ENCODE data around the gene CBLL1.

CBLL1 gene

DNA sequence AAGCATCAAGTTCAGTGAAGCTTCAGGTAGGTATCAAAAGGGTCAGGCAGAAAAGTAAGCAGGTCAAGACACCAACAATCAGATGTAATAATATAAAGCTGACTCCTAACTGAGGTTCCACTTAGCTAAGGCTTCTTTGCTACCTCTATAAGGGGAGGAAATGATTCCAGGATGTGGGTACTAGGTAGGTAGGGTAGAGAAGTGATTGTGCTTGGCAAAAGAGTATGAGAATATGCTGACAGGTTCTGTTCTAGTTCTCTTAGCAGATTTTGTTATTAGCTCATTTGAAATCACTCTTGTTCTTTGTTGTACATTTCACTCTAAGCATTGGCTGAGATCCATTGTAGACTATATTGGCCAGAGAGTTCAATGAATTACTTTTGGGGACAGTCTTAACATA, 40.7 kb upstream of the CBLL1 start:
- TF ChIP-seq, protein P1, sequence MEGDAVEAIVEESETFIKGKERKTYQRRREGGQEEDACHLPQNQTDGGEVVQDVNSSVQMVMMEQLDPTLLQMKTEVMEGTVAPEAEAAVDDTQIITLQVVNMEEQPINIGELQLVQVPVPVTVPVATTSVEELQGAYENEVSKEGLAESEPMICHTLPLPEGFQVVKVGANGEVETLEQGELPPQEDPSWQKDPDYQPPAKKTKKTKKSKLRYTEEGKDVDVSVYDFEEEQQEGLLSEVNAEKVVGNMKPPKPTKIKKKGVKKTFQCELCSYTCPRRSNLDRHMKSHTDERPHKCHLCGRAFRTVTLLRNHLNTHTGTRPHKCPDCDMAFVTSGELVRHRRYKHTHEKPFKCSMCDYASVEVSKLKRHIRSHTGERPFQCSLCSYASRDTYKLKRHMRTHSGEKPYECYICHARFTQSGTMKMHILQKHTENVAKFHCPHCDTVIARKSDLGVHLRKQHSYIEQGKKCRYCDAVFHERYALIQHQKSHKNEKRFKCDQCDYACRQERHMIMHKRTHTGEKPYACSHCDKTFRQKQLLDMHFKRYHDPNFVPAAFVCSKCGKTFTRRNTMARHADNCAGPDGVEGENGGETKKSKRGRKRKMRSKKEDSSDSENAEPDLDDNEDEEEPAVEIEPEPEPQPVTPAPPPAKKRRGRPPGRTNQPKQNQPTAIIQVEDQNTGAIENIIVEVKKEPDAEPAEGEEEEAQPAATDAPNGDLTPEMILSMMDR (conservative IDR thresholded peaks at IDR 0.05; ENCODE audit: low read length) = no peak
- DNase-seq (ENCODE audit: low read depth) = no peak

DNA sequence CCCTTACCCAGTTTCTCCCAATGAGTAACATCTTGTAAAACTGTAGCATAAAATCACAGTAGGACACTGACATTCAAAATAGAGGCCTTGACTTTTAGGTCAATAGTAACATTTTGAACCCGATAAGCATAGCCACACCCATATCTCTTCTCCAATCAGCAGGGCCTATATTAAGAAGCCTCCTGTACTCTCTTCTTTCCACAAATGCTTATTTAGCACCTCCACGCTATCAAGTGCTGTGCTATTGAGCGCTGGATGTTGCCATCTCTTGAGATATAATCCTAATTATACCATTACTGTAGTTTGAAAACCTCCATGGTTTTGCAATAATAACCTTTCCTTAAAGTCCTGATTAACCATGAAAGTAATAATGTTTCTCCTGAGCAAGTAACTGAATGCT, 40.1 kb upstream of the CBLL1 start:
- H3K4me3 ChIP-seq (ENCODE audit: low read length) = no peak overlapping the region
- DNase-seq (ENCODE audit: low read depth) = no peak
- TF ChIP-seq, protein P1 (conservative IDR thresholded peaks at IDR 0.05; ENCODE audit: low read length) = no peak

More for the DNA sequence above, 40.7 kb upstream of the CBLL1 start:
- H3K4me3 ChIP-seq (ENCODE audit: low read length) = no peak overlapping the region

DNA sequence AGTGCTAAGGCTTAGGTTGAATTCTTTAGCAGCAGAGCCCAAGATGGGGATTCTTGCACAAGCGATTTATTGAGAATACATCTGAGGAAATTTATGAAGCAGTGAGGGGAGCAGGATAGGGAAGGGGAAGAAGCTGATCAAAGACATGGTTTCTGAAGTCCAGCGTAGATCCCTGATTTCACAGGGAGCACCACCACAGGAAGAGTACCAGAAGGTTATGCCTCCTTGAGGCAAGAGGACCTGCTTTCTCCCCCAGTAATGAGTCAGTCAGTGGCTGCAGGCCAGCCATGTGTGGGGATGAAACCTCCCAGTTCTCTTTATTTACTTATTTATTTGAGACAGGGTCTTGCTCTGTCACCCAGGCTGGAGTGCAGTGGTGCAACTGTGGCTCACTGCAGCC, 35.0 kb upstream of the CBLL1 start:
- no peak for DNase-seq (ENCODE audit: low read depth)
- TF ChIP-seq, protein P1 (conservative IDR thresholded peaks at IDR 0.05; ENCODE audit: low read length) = no peak

DNA sequence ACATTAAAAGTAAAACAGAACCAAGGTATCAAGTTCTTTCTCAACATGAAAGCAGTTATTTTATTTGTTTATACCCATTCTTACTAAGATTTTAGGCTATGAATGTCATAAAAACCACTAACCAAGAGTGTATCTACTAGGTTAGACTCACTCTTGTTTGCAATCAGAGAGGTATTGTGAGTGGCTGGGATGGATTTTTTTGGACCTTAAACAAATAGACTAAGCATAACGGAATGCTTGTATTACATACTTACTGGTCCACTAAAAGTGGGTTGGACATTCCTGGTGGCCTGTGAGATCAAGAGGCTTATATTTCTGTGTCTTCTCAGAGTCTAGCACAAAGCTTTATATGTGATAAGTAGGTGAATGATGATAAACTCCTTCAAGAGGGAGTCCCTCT, 32.6 kb upstream of the CBLL1 start:
- TF ChIP-seq, protein P1 (conservative IDR thresholded peaks at IDR 0.05; ENCODE audit: low read length) = no peak
- DNase-seq (ENCODE audit: low read depth) = peak; percentile 71
- no peak overlapping the region for H3K4me3 ChIP-seq (ENCODE audit: low read length)

More for the DNA sequence above, 35.0 kb upstream of the CBLL1 start:
- H3K4me3 ChIP-seq (ENCODE audit: low read length) = no peak overlapping the region

DNA sequence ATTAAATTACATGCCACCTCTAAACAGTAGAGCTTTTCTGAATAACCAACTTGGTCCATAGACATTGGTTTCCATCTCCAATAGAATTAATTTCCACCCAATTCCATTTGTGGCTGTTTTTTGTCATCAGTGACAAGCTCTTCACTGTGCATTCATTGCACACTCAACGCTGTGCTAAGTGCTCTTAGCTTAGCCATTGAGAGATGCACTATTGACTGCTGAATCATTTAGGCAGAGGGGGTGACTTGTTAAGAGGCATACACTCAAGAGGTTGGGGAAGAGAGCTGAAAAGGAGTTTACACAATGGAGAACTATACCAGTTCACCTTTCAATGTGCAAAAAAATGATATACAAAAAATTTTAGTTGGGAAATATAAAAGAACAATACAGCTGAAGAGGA, 31.9 kb upstream of the CBLL1 start:
- H3K4me3 ChIP-seq (ENCODE audit: low read length) = no peak overlapping the region
- TF ChIP-seq, protein P1 (conservative IDR thresholded peaks at IDR 0.05; ENCODE audit: low read length) = no peak
- no peak for DNase-seq (ENCODE audit: low read depth)

DNA sequence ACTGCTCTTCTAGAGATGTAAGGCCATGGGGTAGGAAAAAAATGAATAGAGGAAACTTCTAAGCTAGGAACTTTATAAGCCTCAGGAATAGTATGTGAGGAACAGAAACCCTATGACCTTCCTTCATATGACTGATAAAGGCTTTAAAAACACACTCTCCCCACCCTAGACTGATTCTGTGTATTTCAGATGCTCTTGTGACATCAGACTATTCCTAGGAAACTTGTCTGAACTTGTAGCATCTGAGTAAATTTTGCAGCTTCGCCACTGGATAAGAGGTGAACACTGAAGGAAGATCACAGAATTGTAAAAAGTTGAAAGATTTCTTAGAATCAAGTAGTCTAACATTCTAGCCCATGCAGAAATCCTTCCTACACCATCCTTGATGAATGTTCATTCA, 31.0 kb upstream of the CBLL1 start:
- H3K4me3 ChIP-seq (ENCODE audit: low read length) = no peak overlapping the region
- TF ChIP-seq, protein P1 (conservative IDR thresholded peaks at IDR 0.05; ENCODE audit: low read length) = no peak
- DNase-seq (ENCODE audit: low read depth) = no peak

DNA sequence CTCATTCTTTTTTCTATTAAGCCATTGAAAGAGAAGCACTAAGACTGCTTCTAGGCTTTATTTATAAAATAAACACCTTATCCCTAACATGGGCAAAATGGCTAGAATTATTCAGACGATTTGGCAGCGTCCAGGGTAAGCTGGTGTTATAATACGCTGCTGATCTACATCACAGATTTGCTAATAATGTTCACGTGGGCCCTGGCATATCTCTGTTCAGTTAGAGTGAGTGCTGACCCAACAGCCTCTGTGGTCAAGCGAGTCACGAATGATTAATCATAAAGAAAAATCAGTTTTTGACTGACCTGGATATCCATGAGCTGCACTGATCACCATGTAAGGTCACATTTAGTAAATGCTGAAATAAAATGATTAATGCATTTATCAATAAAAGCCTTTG, 28.4 kb upstream of the CBLL1 start:
- H3K4me3 ChIP-seq (ENCODE audit: low read length) = no peak overlapping the region
- TF ChIP-seq, protein P1 (conservative IDR thresholded peaks at IDR 0.05; ENCODE audit: low read length) = no peak
- no peak for DNase-seq (ENCODE audit: low read depth)

Measured in AG10803 (cell line).